ENCODE measurements around the gene SHOX. TPM values are rescaled to one million over a fixed set of nuclear protein-coding genes. Genes with fewer than 3 reads are reported as not detected.

The SHOX gene
- total RNA-seq, 1 experiment from 2014 or later: 0.24 TPM

DNA sequence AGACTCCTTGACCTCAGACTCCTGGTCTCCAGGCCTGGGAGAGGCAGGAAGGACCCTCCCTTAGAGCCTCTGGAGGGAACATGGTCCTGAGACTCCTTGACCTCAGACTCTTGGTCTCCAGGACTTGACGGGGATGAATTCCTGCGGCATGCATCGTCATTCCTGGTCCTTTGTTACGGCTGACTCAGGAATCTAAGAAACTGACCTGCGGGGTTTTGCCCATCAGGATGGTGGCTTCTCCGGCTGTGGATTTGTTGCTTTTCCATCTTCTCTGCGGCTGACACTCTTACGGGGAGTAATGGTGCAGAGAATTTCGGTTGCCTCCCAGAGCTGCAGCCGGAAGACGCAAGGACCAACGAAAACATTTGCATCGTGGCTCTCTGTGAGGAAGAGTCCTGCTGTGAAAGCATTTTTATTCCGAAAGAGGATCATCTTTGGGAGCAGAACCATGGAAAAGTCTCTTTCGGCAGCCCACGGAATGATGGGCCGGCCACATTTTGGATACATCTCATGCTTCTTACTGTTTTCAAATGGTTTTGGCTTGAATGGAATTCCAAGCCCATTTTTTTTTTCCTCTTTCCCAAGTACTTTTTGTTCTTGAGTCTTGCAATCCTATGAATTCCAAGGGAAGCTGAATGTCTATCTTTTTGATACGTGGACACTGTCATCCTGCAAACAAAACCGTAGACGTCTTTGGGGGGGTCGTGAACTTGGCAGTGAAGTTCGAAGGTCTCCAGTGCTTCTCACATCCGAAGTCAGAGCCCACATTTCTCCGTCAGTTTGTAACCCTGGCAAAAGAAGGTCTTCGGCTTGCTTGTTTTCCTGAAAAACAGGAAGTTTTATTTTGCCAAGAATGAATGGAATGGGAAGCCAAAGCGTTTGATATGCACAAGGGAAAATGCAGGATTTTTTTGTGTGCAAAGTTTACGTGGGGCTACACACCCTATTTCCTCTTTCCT, 36.5 kb downstream of the SHOX start:
- H2AFZ ChIP-seq (ENCODE audit: low read length): no peak overlapping the region
- H3K27ac ChIP-seq (ENCODE audit: insufficient read length, low read depth, low read length): no peak overlapping the region
- no peak overlapping the region for H2BK15ac ChIP-seq (ENCODE audit: low read depth, low read length)
- H4K8ac ChIP-seq (replicated peaks; ENCODE audit: insufficient read length, low read depth, low read length): no peak overlapping the region
- H2AK5ac ChIP-seq (ENCODE audit: insufficient read length, low read length): no peak overlapping the region
- no peaks in the 10 kb centered on the region for H3K9me3 ChIP-seq (ENCODE audit: control insufficient read depth, low read depth, low read length)
- Mint-ChIP-seq H3K4me1 (peaks cover 15% of the 10 kb centered on the region in 2 experiments), H3K4me3 (peak overlapping the region in 1 of 2 experiments; percentile 32; a peak in 2 of 5 replicates), H3K27me3 (ENCODE audit: low read depth) (peaks cover 15% of the 10 kb centered on the region), H3K36me3 (ENCODE audit: insufficient read depth in 1 of 3, low read depth in 3 of 3) (peaks cover 0 to 7% (median 4%) of the 10 kb centered on the region in 3 experiments; a peak in 4 of 7 replicates), H3K27ac (peak overlapping the region in 1 of 3 experiments; percentile 66; a peak in 3 of 7 replicates), H3K9me3 (peaks cover 20 to 26% of the 10 kb centered on the region in 2 experiments)
- no peak overlapping the region for H2BK5ac ChIP-seq (ENCODE audit: insufficient read length, low read length)
- H3K4me2 ChIP-seq (ENCODE audit: insufficient read depth, insufficient read length, low read length): peak overlapping the region; percentile 11
- no peak overlapping the region for H3K23ac ChIP-seq (ENCODE audit: insufficient read length, low read depth, low read length)
- no peak overlapping the region for H3K4ac ChIP-seq (ENCODE audit: low read depth, low read length)
- H3K23me2 ChIP-seq (ENCODE audit: insufficient read length, low read depth, low read length, poor library complexity, severe bottlenecking): no peaks in the 10 kb centered on the region
- no CpG with 5 or more reads among the region's 27 CpGs for WGBS (ENCODE audit: extremely low coverage, insufficient read length, low lambda C conversion rate)
- H4K5ac ChIP-seq (ENCODE audit: insufficient read length, low read depth, low read length): no peak overlapping the region
- H3K4me1 ChIP-seq (ENCODE audit: insufficient read depth, low read length): peaks cover 5% of the 10 kb centered on the region; the same call in 1 of the 2 replicates
- H2BK20ac ChIP-seq (ENCODE audit: low read depth, low read length, poor library complexity, severe bottlenecking): no peak overlapping the region
- no peak overlapping the region for H3K18ac ChIP-seq (ENCODE audit: insufficient read length, low read depth, low read length)
- no peaks in the 10 kb centered on the region for H3K79me1 ChIP-seq (ENCODE audit: insufficient read depth, low read depth, low read length, poor library complexity, severe bottlenecking)
- H3K56ac ChIP-seq (ENCODE audit: insufficient read length, low read depth, low read length): no peak overlapping the region
- H3T11ph ChIP-seq (ENCODE audit: low read length): no peak overlapping the region
- no peak overlapping the region for H4K91ac ChIP-seq (ENCODE audit: insufficient read length, low read depth, low read length)
- no peak overlapping the region for H2BK120ac ChIP-seq (ENCODE audit: low read depth, low read length, poor library complexity, severe bottlenecking)
- H3K79me2 ChIP-seq (ENCODE audit: insufficient read depth, low read length): no peaks in the 10 kb centered on the region
- peak overlapping the region; percentile 36 for H2BK12ac ChIP-seq (ENCODE audit: insufficient read length, low read depth, low read length)
- H4K20me1 ChIP-seq (ENCODE audit: control insufficient read depth, insufficient read depth, insufficient read length): no peaks in the 10 kb centered on the region
- no peaks in the 10 kb centered on the region for H3K27me3 ChIP-seq (ENCODE audit: insufficient read depth, low read length)
- TF ChIP-seq, protein P1, sequence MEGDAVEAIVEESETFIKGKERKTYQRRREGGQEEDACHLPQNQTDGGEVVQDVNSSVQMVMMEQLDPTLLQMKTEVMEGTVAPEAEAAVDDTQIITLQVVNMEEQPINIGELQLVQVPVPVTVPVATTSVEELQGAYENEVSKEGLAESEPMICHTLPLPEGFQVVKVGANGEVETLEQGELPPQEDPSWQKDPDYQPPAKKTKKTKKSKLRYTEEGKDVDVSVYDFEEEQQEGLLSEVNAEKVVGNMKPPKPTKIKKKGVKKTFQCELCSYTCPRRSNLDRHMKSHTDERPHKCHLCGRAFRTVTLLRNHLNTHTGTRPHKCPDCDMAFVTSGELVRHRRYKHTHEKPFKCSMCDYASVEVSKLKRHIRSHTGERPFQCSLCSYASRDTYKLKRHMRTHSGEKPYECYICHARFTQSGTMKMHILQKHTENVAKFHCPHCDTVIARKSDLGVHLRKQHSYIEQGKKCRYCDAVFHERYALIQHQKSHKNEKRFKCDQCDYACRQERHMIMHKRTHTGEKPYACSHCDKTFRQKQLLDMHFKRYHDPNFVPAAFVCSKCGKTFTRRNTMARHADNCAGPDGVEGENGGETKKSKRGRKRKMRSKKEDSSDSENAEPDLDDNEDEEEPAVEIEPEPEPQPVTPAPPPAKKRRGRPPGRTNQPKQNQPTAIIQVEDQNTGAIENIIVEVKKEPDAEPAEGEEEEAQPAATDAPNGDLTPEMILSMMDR (conservative IDR thresholded peaks at IDR 0.05): no peak
- no peak for DNase-seq
- H3K14ac ChIP-seq (ENCODE audit: insufficient read depth, low read length): no peak overlapping the region
- no peak overlapping the region for H3K9ac ChIP-seq (ENCODE audit: extremely low read depth, insufficient read length, low read length)
